Osteocyte (in vitro differentiated cells): Measurements from ENCODE around the gene LAD1. TPM values are rescaled to one million over a fixed set of nuclear protein-coding genes. Genes with fewer than 3 reads are reported as not detected.

Experiments used
- DNase-seq: peaks from one replicate; pipeline ENCODE4 v3.0.0; 2021; ENCODE audit warnings: mixed read lengths; ENCODE audit not compliant: unreplicated experiment; ENCODE audit errors: extremely low spot score
- H3K27ac Mint-ChIP-seq: one replicate; pipeline ENCODE4 v1.8.0; 2021; ENCODE audit warnings: mild to moderate bottlenecking, mixed read lengths; ENCODE audit not compliant: unreplicated experiment
- H3K27me3 Mint-ChIP-seq: one replicate; pipeline ENCODE4 v1.8.0; 2021; ENCODE audit warnings: mixed read lengths; ENCODE audit not compliant: unreplicated experiment
- H3K36me3 Mint-ChIP-seq: one replicate; pipeline ENCODE4 v1.8.0; 2021; ENCODE audit warnings: mixed read lengths; ENCODE audit not compliant: unreplicated experiment
- H3K4me1 Mint-ChIP-seq: one replicate; pipeline ENCODE4 v1.8.0; 2021; ENCODE audit warnings: mixed read lengths; ENCODE audit not compliant: unreplicated experiment
- H3K4me3 Mint-ChIP-seq: one replicate; pipeline ENCODE4 v1.8.0; 2021; ENCODE audit warnings: mild to moderate bottlenecking, moderate library complexity, mixed read lengths; ENCODE audit not compliant: unreplicated experiment
- H3K9me3 Mint-ChIP-seq: one replicate; pipeline ENCODE4 v1.8.0; 2021; ENCODE audit warnings: mixed read lengths; ENCODE audit not compliant: unreplicated experiment
- total RNA-seq: library from RNA; stranded (reverse); gene quantifications from 2 replicates; pipeline ENCODE4 v1.2.1, GENCODE V29; 2021
- TF ChIP-seq, protein P1 (sequence below): fragments of 200-600 bp; sonication (generic); IDR thresholded peaks from 2 replicates; pipeline ENCODE4 v1.5.0; 2021; ENCODE audit warnings: antibody characterized with exemption, mild to moderate bottlenecking, moderate library complexity

LAD1 gene
- total RNA-seq, 1 donor from 2014 or later = 0.16 TPM

- H3K36me3 Mint-ChIP-seq = no peaks in the 10 kb centered on the region
- H3K27ac Mint-ChIP-seq = no peak overlapping the region
- H3K9me3 Mint-ChIP-seq = no peaks in the 10 kb centered on the region
- no peak for DNase-seq
- peaks cover 29% of the 10 kb centered on the region for H3K4me1 Mint-ChIP-seq
- no peak overlapping the region for H3K4me3 Mint-ChIP-seq
- TF ChIP-seq, protein P1, sequence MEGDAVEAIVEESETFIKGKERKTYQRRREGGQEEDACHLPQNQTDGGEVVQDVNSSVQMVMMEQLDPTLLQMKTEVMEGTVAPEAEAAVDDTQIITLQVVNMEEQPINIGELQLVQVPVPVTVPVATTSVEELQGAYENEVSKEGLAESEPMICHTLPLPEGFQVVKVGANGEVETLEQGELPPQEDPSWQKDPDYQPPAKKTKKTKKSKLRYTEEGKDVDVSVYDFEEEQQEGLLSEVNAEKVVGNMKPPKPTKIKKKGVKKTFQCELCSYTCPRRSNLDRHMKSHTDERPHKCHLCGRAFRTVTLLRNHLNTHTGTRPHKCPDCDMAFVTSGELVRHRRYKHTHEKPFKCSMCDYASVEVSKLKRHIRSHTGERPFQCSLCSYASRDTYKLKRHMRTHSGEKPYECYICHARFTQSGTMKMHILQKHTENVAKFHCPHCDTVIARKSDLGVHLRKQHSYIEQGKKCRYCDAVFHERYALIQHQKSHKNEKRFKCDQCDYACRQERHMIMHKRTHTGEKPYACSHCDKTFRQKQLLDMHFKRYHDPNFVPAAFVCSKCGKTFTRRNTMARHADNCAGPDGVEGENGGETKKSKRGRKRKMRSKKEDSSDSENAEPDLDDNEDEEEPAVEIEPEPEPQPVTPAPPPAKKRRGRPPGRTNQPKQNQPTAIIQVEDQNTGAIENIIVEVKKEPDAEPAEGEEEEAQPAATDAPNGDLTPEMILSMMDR = no peak
- peaks cover 30% of the 10 kb centered on the region for H3K27me3 Mint-ChIP-seq
Measured at GRCh38 chr1:201419256-201419655, 20.1 kb upstream of the LAD1 start.

GRCh38 chr1:201418461-201418860 lies 19.3 kb upstream of the LAD1 start:
- peaks cover 29% of the 10 kb centered on the region for H3K4me1 Mint-ChIP-seq
- TF ChIP-seq, protein P1 = no peak
- peaks cover 33% of the 10 kb centered on the region for H3K27me3 Mint-ChIP-seq
- no peaks in the 10 kb centered on the region for H3K36me3 Mint-ChIP-seq
- H3K9me3 Mint-ChIP-seq = no peaks in the 10 kb centered on the region
- DNase-seq = no peak
- H3K4me3 Mint-ChIP-seq = no peak overlapping the region
- H3K27ac Mint-ChIP-seq = no peak overlapping the region

GRCh38 chr1:201414051-201414738 lies 15.1 kb upstream of the LAD1 start:
- DNase-seq = no peak
- H3K27me3 Mint-ChIP-seq = peaks cover 48% of the 10 kb centered on the region
- H3K27ac Mint-ChIP-seq = no peak overlapping the region

GRCh38 chr1:201411292-201411691 lies 12.2 kb upstream of the LAD1 start:
- H3K9me3 Mint-ChIP-seq = no peaks in the 10 kb centered on the region
- DNase-seq = no peak
- no peaks in the 10 kb centered on the region for H3K36me3 Mint-ChIP-seq
- no peak overlapping the region for H3K4me3 Mint-ChIP-seq
- peaks cover 4% of the 10 kb centered on the region for H3K4me1 Mint-ChIP-seq
- no peak overlapping the region for H3K27ac Mint-ChIP-seq
- H3K27me3 Mint-ChIP-seq = peaks cover 38% of the 10 kb centered on the region
- TF ChIP-seq, protein P1 = no peak

More at GRCh38 chr1:201414051-201414738, 15.1 kb upstream of the LAD1 start:
- Mint-ChIP-seq H3K4me1 (peaks cover 4% of the 10 kb centered on the region), H3K36me3 (no peaks in the 10 kb centered on the region), H3K9me3 (no peaks in the 10 kb centered on the region), H3K4me3 (no peak overlapping the region)
- TF ChIP-seq, protein P1 = no peak

DNA sequence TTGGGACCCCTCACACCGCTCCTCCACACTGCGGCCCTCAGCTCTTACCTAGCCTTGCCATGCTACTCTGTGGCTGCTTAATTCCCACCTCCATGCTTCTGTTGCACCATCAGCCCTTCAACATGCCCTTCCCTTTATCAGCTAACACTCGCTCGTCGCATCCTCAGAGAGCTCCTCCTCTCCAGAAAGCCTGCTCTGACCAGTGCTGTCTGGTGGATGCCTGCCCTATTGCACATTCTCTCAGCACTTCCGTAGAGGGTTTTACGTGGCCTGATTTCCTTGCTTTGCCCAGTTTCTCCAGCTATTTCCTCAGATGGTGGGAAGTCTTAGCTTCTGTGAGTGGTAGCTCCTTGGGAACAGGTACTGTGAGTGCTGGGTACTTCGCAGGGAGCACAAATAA lies 10.3 kb upstream of the LAD1 start:
- Mint-ChIP-seq H3K9me3 (no peaks in the 10 kb centered on the region), H3K27ac (no peak overlapping the region), H3K27me3 (peaks cover 27% of the 10 kb centered on the region), H3K4me1 (peaks cover 4% of the 10 kb centered on the region), H3K36me3 (no peaks in the 10 kb centered on the region), H3K4me3 (no peak overlapping the region)
- DNase-seq = no peak
- TF ChIP-seq, protein P1 = no peak
